HK-2 (cell line): ENCODE measurements around the gene TMEM63A.
"Not testable (repeated sequence)": the region's sequence is repeated elsewhere in the genome, so short reads cannot be mapped to it uniquely, and the experiment has no call there.

ENCODE experiments used
- DNase-seq: peaks from one replicate; pipeline ENCODE4 v3.0.0-alpha.2; 2018; ENCODE audit not compliant: unreplicated experiment

The TMEM63A gene

DNA sequence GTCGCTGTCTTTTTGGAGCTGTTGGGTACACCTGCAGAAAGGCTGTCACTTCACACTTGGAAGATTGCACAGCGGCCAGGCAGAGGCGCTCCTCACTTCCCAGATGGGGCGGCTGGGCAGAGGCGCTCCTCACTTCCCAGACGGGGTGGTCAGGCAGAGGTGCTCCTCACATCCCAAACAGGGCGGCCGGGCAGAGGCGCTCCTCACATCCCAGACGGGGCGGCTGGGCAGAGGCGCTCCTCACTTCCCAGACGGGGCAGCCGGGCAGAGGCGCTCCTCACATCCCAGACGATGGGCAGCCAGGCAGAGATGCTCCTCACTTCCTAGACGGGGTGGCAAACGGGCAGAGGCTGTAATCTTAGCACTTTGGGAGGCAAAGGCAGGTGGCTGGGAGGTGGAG is 86.1 kb downstream of the TMEM63A start:
- DNase-seq, result not testable (repeated sequence)
